HG03378 (cell line): ENCODE data around the gene KRTAP5-4.

Experiments
- ATAC-seq: cut with Tn5 transposase; IDR thresholded peaks from one replicate; pipeline ENCODE4 v1.9.1; 2021; ENCODE audit warnings: mild to moderate bottlenecking, moderate library complexity; ENCODE audit not compliant: unreplicated experiment

The KRTAP5-4 gene

GRCh38 chr11:1574238-1574932, 47.6 kb downstream of the KRTAP5-4 start:
- no peak for ATAC-seq

- no peak for ATAC-seq
Measured at GRCh38 chr11:1573903-1574237, 48.1 kb downstream of the KRTAP5-4 start.

- ATAC-seq, result no peak
Measured at GRCh38 chr11:1573077-1573902, 48.6 kb downstream of the KRTAP5-4 start.

DNA sequence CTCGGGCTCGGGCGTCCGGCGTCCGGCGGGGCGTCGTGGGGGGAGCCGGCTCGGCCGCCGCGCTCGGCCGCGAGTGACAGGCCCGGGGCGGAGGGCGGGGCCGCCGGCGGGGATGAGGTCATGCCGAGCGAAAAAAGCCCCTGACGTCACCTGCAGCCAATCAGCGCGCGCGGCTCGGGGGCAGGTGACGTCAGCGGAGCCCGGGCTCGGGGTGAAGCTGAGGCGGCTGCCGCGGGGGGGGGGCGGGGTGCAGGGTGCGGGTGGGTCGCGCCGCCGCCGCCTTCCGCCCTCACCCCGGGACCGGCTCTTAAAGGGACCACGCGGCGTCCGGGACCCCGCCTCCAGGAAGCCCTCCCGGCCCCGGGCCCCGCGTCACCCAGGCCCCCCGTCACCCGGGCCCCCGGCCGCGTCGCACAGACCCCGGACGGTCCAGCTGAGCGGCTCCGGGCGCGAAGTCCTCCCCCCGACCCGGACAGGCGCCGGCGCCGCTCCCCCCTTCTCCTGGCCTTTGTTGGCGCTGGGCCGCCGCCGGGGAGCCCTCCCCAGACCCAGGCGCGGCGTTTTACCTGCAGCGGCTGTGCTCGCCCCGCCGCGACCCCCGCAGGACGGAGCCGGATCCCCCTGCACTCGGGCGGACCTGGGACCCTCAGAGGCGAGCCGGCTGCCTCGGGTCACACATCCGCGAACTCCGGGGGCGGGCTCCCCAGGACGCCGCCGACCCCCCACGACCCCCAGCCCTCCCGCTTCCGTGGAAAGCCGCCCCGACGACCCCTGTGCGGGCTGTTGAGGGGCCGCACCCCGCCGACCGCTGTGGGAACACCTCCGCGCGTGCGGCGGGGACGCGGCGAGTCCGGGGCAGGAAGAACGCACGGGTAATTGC, 49.5 kb downstream of the KRTAP5-4 start, which contains the start of gene DUSP8:
TSS of gene DUSP8 (minus strand) at position 75 of the 880 bp plus-strand sequence. CDS start 6,445 bp downstream, outside the sequence.
- no peak for ATAC-seq

DNA sequence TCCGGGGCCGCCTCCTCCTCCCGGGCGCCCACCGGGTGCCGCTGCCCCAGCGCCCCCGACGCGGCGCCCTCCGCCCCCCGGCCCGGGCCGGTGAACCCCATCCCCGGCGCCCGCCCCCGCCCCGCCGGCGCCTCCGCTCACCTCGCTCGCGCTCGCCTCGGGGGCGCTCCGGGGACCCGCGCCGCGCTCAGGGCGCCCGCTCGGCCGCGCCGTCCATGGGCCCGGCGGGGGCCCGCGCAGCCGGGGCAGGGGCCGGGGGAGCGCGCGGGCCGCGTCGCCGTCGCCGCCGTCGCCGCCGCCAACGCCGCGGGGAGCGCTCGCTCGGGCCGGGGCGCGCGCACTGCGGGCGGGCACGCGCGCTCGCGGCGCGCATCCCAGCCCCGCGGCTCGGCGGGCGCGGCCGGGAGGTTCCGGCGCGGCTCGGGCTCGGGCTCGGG, 50.2 kb downstream of the KRTAP5-4 start:
- ATAC-seq, result no peak
